Measurements from ENCODE around the gene MXD3.

DNA sequence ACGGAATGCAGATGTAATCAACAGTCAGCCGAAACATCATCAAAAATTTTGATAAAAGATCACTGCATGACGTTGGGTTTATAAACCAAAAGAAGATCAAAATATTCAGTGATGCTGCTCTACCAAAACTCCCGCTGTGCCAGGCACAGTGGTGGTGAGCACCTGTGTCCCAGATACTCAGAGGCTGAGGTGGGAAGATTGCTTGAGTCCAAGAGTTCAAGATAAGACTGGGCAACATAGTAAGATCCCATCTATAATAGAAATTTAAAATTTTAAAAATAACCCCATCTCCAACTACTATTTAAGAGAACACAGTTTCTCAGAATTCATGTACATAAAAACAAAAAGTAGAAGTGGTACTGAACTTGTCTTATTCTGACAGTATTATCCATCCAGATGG is 36.0 kb upstream of the MXD3 start:
- no peak for TF ChIP-seq GATA3 (IDR thresholded peaks at IDR 0.05; ENCODE audit: low read depth, low read length)
- TF ChIP-seq GATA2 (IDR thresholded peaks at IDR 0.05; ENCODE audit: low read depth, low read length), result no peak

All from SH-SY5Y (cell line).